Esophagus muscularis mucosa (tissue), 4 donors: ENCODE data around the gene PHYHIPL. TPM values are rescaled to one million over a fixed set of nuclear protein-coding genes. Genes with fewer than 3 reads are reported as not detected.
"Not testable (repeated sequence)": the region's sequence is repeated elsewhere in the genome, so short reads cannot be mapped to it uniquely, and the experiment has no call there.

Source experiments
- DNase-seq: peaks from one replicate; pipeline ENCODE4 v3.0.0-alpha.2; 2017; ENCODE audit errors: extremely low spot score
- H3K27ac ChIP-seq, 4 donors: fragments of 200-600 bp; sonication (generic); replicated peaks in 1 of 4; 1 replicate in 3 of 4; 2 replicates in 1 of 4; pipeline ENCODE4 v1.5.1; 2016 to 2019; ENCODE audit warnings: mild to moderate bottlenecking in 1 of 4
- H3K27me3 ChIP-seq, 4 donors: fragments of 200-600 bp; sonication (generic); one replicate each; pipeline versions ENCODE4 v1.5.1 to v1.6.0; 2016 to 2019
- H3K36me3 ChIP-seq, 4 donors: fragments of 200-600 bp; sonication (generic); one replicate each; pipeline ENCODE4 v1.5.1; 2016 to 2019
- H3K4me1 ChIP-seq, 4 donors: fragments of 200-600 bp; sonication (generic); one replicate each; pipeline ENCODE4 v1.5.1; 2016 to 2019
- H3K4me3 ChIP-seq, 4 donors: fragments of 200-600 bp; sonication (generic); 1 replicate in 2 of 4; 2 replicates in 2 of 4; pipeline ENCODE4 v1.5.1; 2016 to 2019; ENCODE audit warnings: mild to moderate bottlenecking in 4 of 4, moderate library complexity in 1 of 4
- H3K9me3 ChIP-seq, 4 donors: fragments of 200-600 bp; sonication (generic); 1 replicate in 3 of 4; 2 replicates in 1 of 4; pipeline ENCODE4 v1.5.1; 2016 to 2019
- CTCF ChIP-seq, 3 experiments: fragments of 200-600 bp in 2 of 3; fragments of 450-650 bp in 1 of 3; sonication (generic) in 2 of 3; IDR thresholded peaks; one replicate each; pipeline ENCODE4 v1.5.1; 2017 to 2019; ENCODE audit warnings: antibody characterized with exemption in 3 of 3, mild to moderate bottlenecking in 2 of 3, moderate library complexity in 1 of 3
- EP300 ChIP-seq: sonication (generic); formaldehyde crosslinking; IDR thresholded peaks from one replicate; pipeline ENCODE4 v1.6.1; 2017; ENCODE audit warnings: antibody characterized with exemption
- POLR2A ChIP-seq: fragments of 450-650 bp; IDR thresholded peaks from one replicate; pipeline ENCODE4 v1.6.1; 2017; ENCODE audit warnings: antibody characterized with exemption, moderate library complexity, mild to moderate bottlenecking, low read depth
- POLR2AphosphoS5 ChIP-seq, 2 donors: sonication (generic); formaldehyde crosslinking; IDR thresholded peaks; one replicate each; pipeline ENCODE4 v1.6.1; 2017; ENCODE audit warnings: antibody characterized with exemption in 2 of 2
- WGBS: methylation state at CpG from one replicate; pipeline ENCODE4 v1.1.5; 2018; 5-methylcytosine and 5-hydroxymethylcytosine counted together
- intact Hi-C: fragments of 100-400 bp; cut with DNase I; formaldehyde crosslinking; loops from one replicate; pipeline ENCODE4 v1.15.1; 2023
- total RNA-seq, 4 donors: library from RNA; depleted of rRNA; stranded (reverse); fragments of >200 nt; gene quantifications; one replicate each; pipeline versions ENCODE4 v1.1.0 to v1.2.1, GENCODE V29; 2016

Gene PHYHIPL
- total RNA-seq, 4 donors from 2014 or later = 0.34 to 1.7 (median 0.76) TPM

- H3K27ac ChIP-seq = no peak overlapping the region
- no peaks in the 10 kb centered on the region for H3K4me1 ChIP-seq
- no peaks in the 10 kb centered on the region for H3K27me3 ChIP-seq
- TF ChIP-seq POLR2A = no peak
- no peak for TF ChIP-seq POLR2AphosphoS5 (IDR thresholded peaks at IDR 0.05)
- WGBS = 93% methylated on average over 4 of the region's 4 CpGs
- DNase-seq = no peak
- no peaks in the 10 kb centered on the region for H3K36me3 ChIP-seq
- H3K4me3 ChIP-seq = no peak overlapping the region
- intact Hi-C loops = no loop called here
- H3K9me3 ChIP-seq = no peaks in the 10 kb centered on the region
Measured at GRCh38 chr10:59229441-59229840, 53.0 kb downstream of the PHYHIPL start.

- 91% methylated on average over 3 of the region's 3 CpGs for WGBS
Measured at GRCh38 chr10:59234194-59234593, 57.8 kb downstream of the PHYHIPL start.

GRCh38 chr10:59234816-59235429, 58.5 kb downstream of the PHYHIPL start:
- no peak overlapping the region for H3K4me3 ChIP-seq
- DNase-seq = no peak
- no peaks in the 10 kb centered on the region for H3K36me3 ChIP-seq
- intact Hi-C loops = loop anchor here (5.0 to 10.0 kb wide), 4 partner anchors 232 to 570 kb away; no protein-coding TSS in a partner anchor
- no peaks in the 10 kb centered on the region for H3K27me3 ChIP-seq
- H3K27ac ChIP-seq = no peak overlapping the region
- TF ChIP-seq CTCF (IDR thresholded peaks at IDR 0.05) (peak; percentile 48 to 61 (median 55)), EP300 (no peak), POLR2A (no peak)
- peaks cover 0 to 11% (median 5%) of the 10 kb centered on the region in 4 donors for H3K4me1 ChIP-seq
- no peaks in the 10 kb centered on the region for H3K9me3 ChIP-seq

More at GRCh38 chr10:59234194-59234593, 57.8 kb downstream of the PHYHIPL start:
- no peaks in the 10 kb centered on the region for H3K9me3 ChIP-seq
- no peaks in the 10 kb centered on the region for H3K27me3 ChIP-seq
- peaks cover 0 to 11% (median 5%) of the 10 kb centered on the region in 4 donors for H3K4me1 ChIP-seq
- no peak for DNase-seq
- TF ChIP-seq POLR2AphosphoS5 (IDR thresholded peaks at IDR 0.05) (no peak), POLR2A (no peak), CTCF (IDR thresholded peaks at IDR 0.05) (no peak), EP300 (no peak)
- no peaks in the 10 kb centered on the region for H3K36me3 ChIP-seq
- H3K27ac ChIP-seq = no peak overlapping the region
- intact Hi-C loops = loop anchor here (5.0 to 10.0 kb wide), 3 partner anchors 282 to 571 kb away; no protein-coding TSS in a partner anchor
- H3K4me3 ChIP-seq = no peak overlapping the region

DNA sequence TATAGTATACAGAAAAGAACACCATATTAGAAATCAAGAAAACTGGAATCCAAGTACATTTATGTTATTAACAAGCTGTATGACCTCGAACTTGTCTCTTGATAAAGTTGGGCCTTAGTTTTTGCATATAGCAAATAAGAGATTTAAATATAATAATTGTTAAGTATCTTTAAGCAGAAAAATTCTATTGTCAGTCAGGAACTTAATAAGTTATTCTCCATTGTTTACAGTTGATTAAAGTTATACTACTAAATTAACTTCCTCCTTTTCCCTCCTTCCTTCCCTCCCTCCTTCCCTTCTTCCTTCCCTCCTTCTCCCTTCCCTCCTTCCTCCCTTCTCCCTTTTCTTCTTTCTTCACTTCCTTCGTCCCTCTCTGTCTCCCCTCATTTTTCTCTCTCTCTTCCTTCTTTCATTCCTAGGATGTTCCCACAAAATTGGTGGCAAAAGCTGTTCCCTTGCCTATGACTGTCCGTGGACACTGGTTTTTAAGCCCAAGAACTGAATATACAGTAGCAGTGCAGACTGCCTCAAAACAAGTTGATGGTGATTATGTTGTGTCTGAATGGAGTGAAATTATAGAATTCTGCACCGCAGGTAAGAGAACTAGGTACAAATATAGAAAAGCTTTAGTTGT, 59.7 kb downstream of the PHYHIPL start:
- no peak for TF ChIP-seq POLR2A
- TF ChIP-seq CTCF (IDR thresholded peaks at IDR 0.05) = no peak
- no peak for TF ChIP-seq POLR2AphosphoS5 (IDR thresholded peaks at IDR 0.05)
- TF ChIP-seq EP300 = no peak
- Histone ChIP-seq H3K27ac (no peak overlapping the region), H3K4me3 (no peak overlapping the region), H3K9me3 (no peaks in the 10 kb centered on the region), H3K4me1 (peaks cover 5 to 23% (median 15%) of the 10 kb centered on the region in 4 donors), H3K36me3 (no peaks in the 10 kb centered on the region), H3K27me3 (no peaks in the 10 kb centered on the region)
- intact Hi-C loops = loop anchor here (5.0 to 10.0 kb wide), 3 partner anchors 231 to 569 kb away; no protein-coding TSS in a partner anchor
- DNase-seq = no peak
- 87% methylated on average over 4 of the region's 4 CpGs for WGBS

DNA sequence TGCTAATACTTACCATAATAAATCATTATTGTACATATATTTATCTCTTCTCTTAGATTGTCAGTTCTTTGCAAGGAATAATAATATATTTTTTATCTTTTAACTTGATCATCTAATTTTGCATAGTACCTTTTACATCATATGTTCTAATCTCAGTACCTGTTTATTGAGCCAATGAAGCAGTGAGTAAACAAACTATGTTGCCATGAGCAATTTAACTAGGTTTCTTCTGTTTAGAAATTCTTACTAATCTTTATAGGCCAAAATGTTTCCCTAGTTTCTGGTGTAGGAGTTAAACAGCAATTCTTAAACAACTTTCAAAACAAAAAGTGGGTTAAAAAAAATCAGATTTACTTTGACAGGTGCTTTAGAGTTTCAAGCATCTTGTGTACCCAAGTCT, 61.3 kb downstream of the PHYHIPL start:
- Histone ChIP-seq H3K36me3 (no peaks in the 10 kb centered on the region), H3K27ac (no peak overlapping the region), H3K4me1 (peaks cover 5 to 32% (median 22%) of the 10 kb centered on the region in 4 donors), H3K9me3 (no peaks in the 10 kb centered on the region), H3K27me3 (no peaks in the 10 kb centered on the region), H3K4me3 (no peak overlapping the region)
- intact Hi-C loops = loop anchor here (5.0 to 10.0 kb wide), 3 partner anchors 230 to 567 kb away; no protein-coding TSS in a partner anchor
- DNase-seq = no peak
- TF ChIP-seq CTCF (IDR thresholded peaks at IDR 0.05) = no peak
- no peak for TF ChIP-seq POLR2A
- TF ChIP-seq POLR2AphosphoS5 (IDR thresholded peaks at IDR 0.05) = no peak
- no peak for TF ChIP-seq EP300

DNA sequence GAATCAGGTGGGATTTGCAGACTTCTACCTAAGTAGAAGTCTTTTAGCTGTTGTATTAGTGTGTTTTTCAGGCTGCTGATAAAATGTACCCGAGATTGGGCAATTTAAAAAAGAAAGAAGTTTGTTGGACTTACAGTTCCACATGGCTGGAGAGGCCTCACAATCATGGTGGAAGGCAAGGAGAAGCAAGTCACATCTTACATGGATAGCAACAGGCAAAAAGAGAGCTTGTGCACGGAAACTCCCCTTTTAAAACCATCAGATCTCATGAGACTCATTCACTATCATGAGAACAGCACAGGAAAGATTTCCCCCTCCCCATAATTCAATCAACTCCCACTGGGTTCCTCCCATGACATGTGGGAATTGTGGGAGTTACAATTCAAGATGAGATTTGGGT, 62.7 kb downstream of the PHYHIPL start:
- H3K27me3 ChIP-seq, H3K27ac ChIP-seq, H3K9me3 ChIP-seq, H3K36me3 ChIP-seq, H3K4me3 ChIP-seq, DNase-seq: not testable (repeated sequence)
- 98% methylated on average over 2 of the region's 2 CpGs for WGBS
- intact Hi-C loops = loop anchor here (5.0 to 10.0 kb wide), 3 partner anchors 228 to 566 kb away; no protein-coding TSS in a partner anchor
- H3K4me1 ChIP-seq = peaks cover 5 to 35% (median 22%) of the 10 kb centered on the region in 4 donors
